Measurements from ENCODE around the gene ADORA2B. TPM values are rescaled to one million over a fixed set of nuclear protein-coding genes. Genes with fewer than 3 reads are reported as not detected.

ADORA2B gene
- total and polyA plus RNA-seq, 2 experiments from 2014 or later: 10.3 to 13.7 TPM

GRCh38 chr17:15921640-15922039, 23.3 kb upstream of the ADORA2B start:
- no peak for DNase-seq
- H2AFZ ChIP-seq: no peak overlapping the region
- no peaks in the 10 kb centered on the region for H3K27me3 ChIP-seq (replicated peaks; ENCODE audit: insufficient read depth)
- H3K4me2 ChIP-seq (ENCODE audit: unreplicated experiment): no peak overlapping the region
- H3K27ac ChIP-seq: no peak overlapping the region
- no peaks in the 10 kb centered on the region for H4K20me1 ChIP-seq (ENCODE audit: insufficient read depth)
- H3K9ac ChIP-seq: no peak overlapping the region
- no peaks in the 10 kb centered on the region for H3K9me3 ChIP-seq (ENCODE audit: low read depth)
- H3K79me2 ChIP-seq (ENCODE audit: insufficient read depth): no peaks in the 10 kb centered on the region
- H3K36me3 ChIP-seq (ENCODE audit: low read depth): no peaks in the 10 kb centered on the region
- H3K4me3 ChIP-seq: no peak overlapping the region
- in situ Hi-C loops (cut with MboI): no loop called here
- H3K9me2 ChIP-seq (ENCODE audit: insufficient read depth): no peaks in the 10 kb centered on the region
- H3F3A ChIP-seq (ENCODE audit: insufficient read depth): peaks cover 16% of the 10 kb centered on the region; the same call in 1 of the 2 replicates
- TF ChIP-seq EZH2 (IDR thresholded peaks at IDR 0.05; ENCODE audit: insufficient read depth, poor library complexity, severe bottlenecking) (no peak), EZH2phosphoT487 (IDR thresholded peaks at IDR 0.05; ENCODE audit: insufficient read depth, low read depth) (no peak)
- 0 out of 2 replicates have a peak, but pooled peaks cover 3% of the 10 kb centered on the region for H3K4me1 ChIP-seq (ENCODE audit: insufficient read depth)

GRCh38 chr17:15922586-15922985, 22.3 kb upstream of the ADORA2B start:
- Histone ChIP-seq H3K4me3 (no peak overlapping the region), H3K9me2 (ENCODE audit: insufficient read depth) (no peaks in the 10 kb centered on the region), H3K36me3 (ENCODE audit: low read depth) (no peaks in the 10 kb centered on the region), H3K9me3 (ENCODE audit: low read depth) (no peaks in the 10 kb centered on the region), H3K27ac (no peak overlapping the region), H2AFZ (no peak overlapping the region), H3K79me2 (ENCODE audit: insufficient read depth) (no peaks in the 10 kb centered on the region), H3K9ac (no peak overlapping the region), H3K4me2 (ENCODE audit: unreplicated experiment) (no peak overlapping the region), H4K20me1 (ENCODE audit: insufficient read depth) (no peaks in the 10 kb centered on the region), H3K4me1 (ENCODE audit: insufficient read depth) (0 out of 2 replicates have a peak, but pooled peaks cover 3% of the 10 kb centered on the region), H3K27me3 (replicated peaks; ENCODE audit: insufficient read depth) (no peaks in the 10 kb centered on the region), H3F3A (ENCODE audit: insufficient read depth) (peaks cover 16% of the 10 kb centered on the region; the same call in 1 of the 2 replicates)
- no peak for TF ChIP-seq EZH2 (IDR thresholded peaks at IDR 0.05; ENCODE audit: insufficient read depth, poor library complexity, severe bottlenecking)
- no peak for TF ChIP-seq EZH2phosphoT487 (IDR thresholded peaks at IDR 0.05; ENCODE audit: insufficient read depth, low read depth)
- DNase-seq: no peak
- WGBS, 2 experiments (ENCODE audit: low coverage in 1 of 2, low lambda C conversion rate in 2 of 2, missing lambda C conversion rate in 2 of 2): 74 to 78% methylated on average over 1 of the region's 1 CpG
- in situ Hi-C loops (cut with MboI): no loop called here

GRCh38 chr17:15926039-15926740, 18.7 kb upstream of the ADORA2B start:
- Histone ChIP-seq H3K79me2 (ENCODE audit: insufficient read depth) (no peaks in the 10 kb centered on the region), H3K9ac (no peak overlapping the region), H3F3A (ENCODE audit: insufficient read depth) (peaks cover 9% of the 10 kb centered on the region; the same call in 1 of the 2 replicates), H3K4me1 (ENCODE audit: insufficient read depth) (0 out of 2 replicates have a peak, but pooled peaks cover 2% of the 10 kb centered on the region), H3K27ac (no peak overlapping the region), H3K9me3 (ENCODE audit: low read depth) (no peaks in the 10 kb centered on the region), H3K4me2 (ENCODE audit: unreplicated experiment) (no peak overlapping the region), H3K36me3 (ENCODE audit: low read depth) (no peaks in the 10 kb centered on the region), H4K20me1 (ENCODE audit: insufficient read depth) (no peaks in the 10 kb centered on the region), H2AFZ (no peak overlapping the region), H3K27me3 (replicated peaks; ENCODE audit: insufficient read depth) (0 out of 2 replicates have a peak, but pooled peaks cover 12% of the 10 kb centered on the region), H3K9me2 (ENCODE audit: insufficient read depth) (no peaks in the 10 kb centered on the region), H3K4me3 (no peak overlapping the region)
- WGBS, 2 experiments (ENCODE audit: low coverage in 1 of 2, low lambda C conversion rate in 2 of 2, missing lambda C conversion rate in 2 of 2): 85 to 91% methylated on average over 9 of the region's 9 CpGs
- TF ChIP-seq EZH2 (IDR thresholded peaks at IDR 0.05; ENCODE audit: insufficient read depth, poor library complexity, severe bottlenecking) (no peak), EZH2phosphoT487 (IDR thresholded peaks at IDR 0.05; ENCODE audit: insufficient read depth, low read depth) (no peak)
- DNase-seq: no peak
- in situ Hi-C loops (cut with MboI): no loop called here

GRCh38 chr17:15928286-15928785, 16.6 kb upstream of the ADORA2B start:
- no peaks in the 10 kb centered on the region for H3F3A ChIP-seq (ENCODE audit: insufficient read depth)
- H4K20me1 ChIP-seq (ENCODE audit: insufficient read depth): no peaks in the 10 kb centered on the region
- TF ChIP-seq EZH2phosphoT487 (IDR thresholded peaks at IDR 0.05; ENCODE audit: insufficient read depth, low read depth): no peak
- TF ChIP-seq EZH2 (IDR thresholded peaks at IDR 0.05; ENCODE audit: insufficient read depth, poor library complexity, severe bottlenecking): no peak
- H3K9me2 ChIP-seq (ENCODE audit: insufficient read depth): no peaks in the 10 kb centered on the region
- WGBS, 2 experiments (ENCODE audit: low coverage in 1 of 2, low lambda C conversion rate in 2 of 2, missing lambda C conversion rate in 2 of 2): 48 to 50% methylated on average over 9 of the region's 9 CpGs
- 0 out of 2 replicates have a peak, but pooled peaks cover 12% of the 10 kb centered on the region for H3K27me3 ChIP-seq (replicated peaks; ENCODE audit: insufficient read depth)
- no peak overlapping the region for H3K4me2 ChIP-seq (ENCODE audit: unreplicated experiment)
- in situ Hi-C loops (cut with MboI): no loop called here
- H3K4me3 ChIP-seq: no peak overlapping the region
- no peaks in the 10 kb centered on the region for H3K9me3 ChIP-seq (ENCODE audit: low read depth)
- no peak overlapping the region for H3K27ac ChIP-seq
- H3K79me2 ChIP-seq (ENCODE audit: insufficient read depth): no peaks in the 10 kb centered on the region
- H3K9ac ChIP-seq: no peak overlapping the region
- no peak overlapping the region for H2AFZ ChIP-seq
- no peaks in the 10 kb centered on the region for H3K4me1 ChIP-seq (ENCODE audit: insufficient read depth)
- H3K36me3 ChIP-seq (ENCODE audit: low read depth): no peaks in the 10 kb centered on the region
- DNase-seq: no peak

Data from GM23248 (cell line).